ENCODE data around the gene GNG5.

GNG5 gene

GRCh38 chr1:84502927-84503326 is 3.5 kb downstream of the GNG5 start:
- intact Hi-C loops (cut with DNase I; ENCODE audit: low total_unique reads): loop anchor here (10.0 kb wide), 2 partner anchors 102 to 192 kb away; partner anchors contain the start of gene SSX2IP
- no peak for DNase-seq
- peak overlapping the region in 1 of 2 donors; percentile 8 for H3K4me3 ChIP-seq
- H3K9me3 ChIP-seq: no peaks in the 10 kb centered on the region
- TF ChIP-seq CTCF (IDR thresholded peaks at IDR 0.05): no peak
- no peak overlapping the region for H3K27ac ChIP-seq
- H3K36me3 ChIP-seq: peaks cover 9 to 19% (median 17%) of the 10 kb centered on the region in 3 donors
- peaks cover 0 to 53% (median 23%) of the 10 kb centered on the region in 4 donors for H3K4me1 ChIP-seq
- no peaks in the 10 kb centered on the region for H3K27me3 ChIP-seq

- intact Hi-C loops (cut with DNase I; ENCODE audit: low total_unique reads): no loop called here
- peaks cover 26 to 62% (median 62%) of the 10 kb centered on the region in 3 donors for H3K36me3 ChIP-seq
Observed at GRCh38 chr1:84497631-84498275, 8.6 kb downstream of the GNG5 start.

GRCh38 chr1:84496498-84496897 is 9.9 kb downstream of the GNG5 start:
- Histone ChIP-seq H3K4me3 (no peak overlapping the region), H3K4me1 (peaks cover 0 to 21% (median 4%) of the 10 kb centered on the region in 4 donors), H3K27me3 (no peaks in the 10 kb centered on the region), H3K9me3 (no peaks in the 10 kb centered on the region), H3K27ac (no peak overlapping the region), H3K36me3 (peaks cover 30 to 74% (median 74%) of the 10 kb centered on the region in 3 donors)
- TF ChIP-seq CTCF (IDR thresholded peaks at IDR 0.05): no peak
- no peak for DNase-seq
- intact Hi-C loops (cut with DNase I; ENCODE audit: low total_unique reads): no loop called here

More at GRCh38 chr1:84497631-84498275, 8.6 kb downstream of the GNG5 start:
- no peaks in the 10 kb centered on the region for H3K9me3 ChIP-seq
- H3K27me3 ChIP-seq: no peaks in the 10 kb centered on the region
- TF ChIP-seq CTCF (IDR thresholded peaks at IDR 0.05): no peak
- H3K27ac ChIP-seq: no peak overlapping the region
- no peak for DNase-seq
- peaks cover 0 to 33% (median 8%) of the 10 kb centered on the region in 4 donors for H3K4me1 ChIP-seq
- H3K4me3 ChIP-seq: no peak overlapping the region

GRCh38 chr1:84493747-84494146 is 12.6 kb downstream of the GNG5 start:
- no peak for TF ChIP-seq CTCF (IDR thresholded peaks at IDR 0.05)
- Histone ChIP-seq H3K4me3 (no peak overlapping the region), H3K27me3 (no peaks in the 10 kb centered on the region), H3K9me3 (no peaks in the 10 kb centered on the region), H3K27ac (no peak overlapping the region), H3K4me1 (peaks cover 0 to 6% (median 0%) of the 10 kb centered on the region in 4 donors), H3K36me3 (peaks cover 45 to 88% (median 84%) of the 10 kb centered on the region in 3 donors)
- intact Hi-C loops (cut with DNase I; ENCODE audit: low total_unique reads): no loop called here
- DNase-seq: no peak

DNA sequence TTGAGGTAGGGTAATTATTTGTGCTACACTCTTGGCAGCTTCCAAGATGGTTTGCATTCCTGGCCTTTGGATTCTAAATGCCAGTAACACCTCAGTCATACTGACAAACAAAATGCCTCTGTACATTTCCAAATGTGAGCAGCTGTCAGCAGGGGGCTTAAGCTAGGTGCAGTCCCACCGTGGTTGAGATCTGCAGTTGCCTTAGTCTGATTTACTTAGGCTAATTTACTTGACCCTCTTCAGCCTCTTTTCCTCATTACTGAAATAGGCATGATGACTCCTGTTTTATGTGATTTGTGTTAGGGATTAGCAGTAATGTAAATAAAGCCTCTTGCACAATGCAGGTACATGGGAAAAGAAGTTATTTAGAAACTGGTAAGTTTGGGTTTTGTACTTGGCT is 13.7 kb downstream of the GNG5 start:
- TF ChIP-seq CTCF (IDR thresholded peaks at IDR 0.05): no peak
- intact Hi-C loops (cut with DNase I; ENCODE audit: low total_unique reads): no loop called here
- Histone ChIP-seq H3K9me3 (no peaks in the 10 kb centered on the region), H3K27ac (no peak overlapping the region), H3K4me1 (no peaks in the 10 kb centered on the region), H3K4me3 (no peak overlapping the region), H3K27me3 (no peaks in the 10 kb centered on the region), H3K36me3 (peaks cover 35 to 78% (median 75%) of the 10 kb centered on the region in 3 donors)
- DNase-seq: no peak

All from tibial artery (tissue), 4 donors.